GM12872 (cell line): ENCODE results near the gene CDK5R1.

Experiments used
- CTCF ChIP-seq: IDR thresholded peaks from 3 replicates; pipeline ENCODE4 v1.5.1; 2011; ENCODE audit warnings: low read depth, mild to moderate bottlenecking, low read length, moderate library complexity; ENCODE audit not compliant: insufficient read depth

The CDK5R1 gene

GRCh38 chr17:32445971-32446370, 40.8 kb upstream of the CDK5R1 start:
- TF ChIP-seq CTCF = no peak

GRCh38 chr17:32446949-32447348, 39.8 kb upstream of the CDK5R1 start:
- no peak for TF ChIP-seq CTCF

- no peak for TF ChIP-seq CTCF
These were observed 36.8 kb upstream of the CDK5R1 start for GRCh38 chr17:32449963-32450362.

- no peak for TF ChIP-seq CTCF
These were observed 34.9 kb upstream of the CDK5R1 start for GRCh38 chr17:32451879-32452278.

GRCh38 chr17:32452281-32452680, 34.5 kb upstream of the CDK5R1 start:
- no peak for TF ChIP-seq CTCF

- TF ChIP-seq CTCF = no peak
These were observed 33.4 kb upstream of the CDK5R1 start for GRCh38 chr17:32453370-32453769.

- TF ChIP-seq CTCF = no peak
These were observed 28.4 kb upstream of the CDK5R1 start for GRCh38 chr17:32458371-32458770.

GRCh38 chr17:32460054-32460453, 26.7 kb upstream of the CDK5R1 start:
- no peak for TF ChIP-seq CTCF
